Smooth muscle cell (in vitro differentiated cells): ENCODE data around the gene NAGPA. TPM values are rescaled to one million over a fixed set of nuclear protein-coding genes. Genes with fewer than 3 reads are reported as not detected.

Source experiments
- DNase-seq: peaks from one replicate; lab custom pipeline; 2025; ENCODE audit not compliant: unreplicated experiment; lab: John Stamatoyannopoulos, UW
- H2AFZ ChIP-seq: fragments of 200-600 bp; sonication (generic); 2 replicates; pipeline ENCODE4 v1.6.0; 2016; ENCODE audit warnings: antibody characterized with exemption, low read depth, mild to moderate bottlenecking
- H3F3A ChIP-seq: fragments of 200-600 bp; sonication (generic); 2 replicates; pipeline ENCODE4 v1.6.0; 2017; ENCODE audit warnings: antibody characterized with exemption, low read depth
- H3K27ac ChIP-seq: fragments of 200-600 bp; sonication (generic); 2 replicates; pipeline ENCODE4 v1.5.1; 2016; ENCODE audit warnings: low read depth, mild to moderate bottlenecking
- H3K27me3 ChIP-seq: fragments of 200-600 bp; sonication (generic); 2 replicates; pipeline ENCODE4 v1.6.1; 2016; ENCODE audit warnings: low read depth, mild to moderate bottlenecking
- H3K36me3 ChIP-seq: fragments of 200-600 bp; sonication (generic); 2 replicates; pipeline ENCODE4 v1.5.1; 2016; ENCODE audit warnings: low read depth
- H3K4me1 ChIP-seq: fragments of 200-600 bp; sonication (generic); 2 replicates; pipeline ENCODE4 v1.5.1; 2016; ENCODE audit warnings: low read depth
- H3K4me2 ChIP-seq: fragments of 200-600 bp; sonication (generic); 2 replicates; pipeline ENCODE4 v1.6.0; 2016; ENCODE audit warnings: mild to moderate bottlenecking
- H3K4me3 ChIP-seq: fragments of 200-600 bp; sonication (generic); 2 replicates; pipeline ENCODE4 v1.5.1; 2016; ENCODE audit warnings: mild to moderate bottlenecking
- H3K79me2 ChIP-seq: fragments of 200-600 bp; sonication (generic); 2 replicates; pipeline ENCODE4 v1.6.0; 2016; ENCODE audit warnings: low read depth, mild to moderate bottlenecking
- H3K9ac ChIP-seq: fragments of 200-600 bp; sonication (generic); 2 replicates; pipeline ENCODE4 v1.6.0; 2016; ENCODE audit warnings: low read depth
- H3K9me3 ChIP-seq: fragments of 200-600 bp; sonication (generic); replicated peaks from 2 replicates; pipeline ENCODE4 v1.5.1; 2016; ENCODE audit warnings: low read depth
- H4K20me1 ChIP-seq: fragments of 200-600 bp; sonication (generic); 2 replicates; pipeline ENCODE4 v1.6.0; 2016; ENCODE audit warnings: low read depth
- WGBS: methylation state at CpG from one replicate; pipeline ENCODE4 v1.1.7; 2016; ENCODE audit warnings: low lambda C conversion rate; 5-methylcytosine and 5-hydroxymethylcytosine counted together
- polyA plus RNA-seq: library from polyadenylated mRNA; unstranded; fragments of >200 nt; fragmentation: Nextera tagmentation; extraction: Ambion mirVana; gene quantifications from 2 replicates; pipeline ENCODE4 v1.2.1, GENCODE V29; 2016
- total RNA-seq: library from RNA; depleted of rRNA; stranded (reverse); fragments of >200 nt; gene quantifications from 2 replicates; pipeline ENCODE4 v1.2.3, GENCODE V29; 2014
- TF ChIP-seq, protein P1 (sequence below): fragments of 200-600 bp; sonication (generic); IDR thresholded peaks from 2 replicates; pipeline ENCODE4 v1.5.1; 2017; ENCODE audit warnings: borderline replicate concordance, mild to moderate bottlenecking, antibody characterized with exemption; ENCODE audit not compliant: insufficient read depth, poor library complexity, severe bottlenecking

The NAGPA gene
- total and polyA plus RNA-seq, 2 experiments from 2014 or later, result 3.8 to 5.4 TPM

DNA sequence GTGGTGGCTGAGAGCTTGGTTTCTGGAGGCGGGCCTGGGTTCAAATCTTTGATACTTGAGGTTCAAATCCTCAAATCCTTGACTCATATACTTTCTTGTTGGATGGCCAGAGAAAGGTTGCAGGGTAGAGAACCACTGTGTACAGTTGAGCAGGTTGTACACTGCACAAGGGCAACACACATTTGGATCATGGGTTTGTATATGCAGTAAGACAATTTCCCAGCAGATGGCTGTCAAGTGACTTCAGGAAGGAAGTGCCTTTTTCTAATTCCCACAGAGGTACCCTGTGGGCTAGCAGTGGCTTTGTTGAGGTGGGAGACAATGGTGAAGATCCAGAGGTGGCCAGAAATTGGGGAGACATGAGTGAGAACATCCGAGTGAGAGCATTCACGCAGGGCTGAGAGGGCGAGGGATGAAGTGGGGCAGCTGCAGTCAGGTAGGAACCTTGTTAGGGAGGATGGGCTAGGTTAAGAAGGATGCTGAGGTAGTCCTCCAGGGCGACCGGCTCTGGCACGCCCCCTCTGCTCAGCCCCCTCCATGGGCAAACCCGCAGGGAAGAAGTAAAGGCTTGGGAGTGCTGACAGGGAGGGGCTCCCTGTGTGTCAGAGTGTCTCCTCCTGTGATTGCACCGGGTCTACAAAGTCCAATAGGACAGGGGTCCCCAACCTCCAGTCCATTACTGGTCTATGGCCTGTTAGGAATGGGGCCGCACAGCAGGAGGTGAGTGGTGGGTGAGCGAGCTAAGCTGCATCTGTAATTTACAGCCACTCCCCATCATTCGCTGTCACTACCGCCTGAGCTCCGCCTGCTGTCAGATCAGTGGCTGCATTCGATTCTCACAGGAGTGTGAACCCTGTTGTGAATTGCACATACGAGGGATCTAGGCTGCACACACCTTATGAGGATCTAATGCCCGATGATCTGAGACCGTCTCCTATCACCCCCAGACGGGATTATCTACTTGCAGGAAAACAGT is 29.3 kb upstream of the NAGPA start:
- Histone ChIP-seq H3K4me1 (peaks cover 9% of the 10 kb centered on the region), H3K9ac (no peak overlapping the region), H3K27me3 (no peaks in the 10 kb centered on the region), H3K79me2 (no peaks in the 10 kb centered on the region), H3F3A (no peaks in the 10 kb centered on the region), H3K36me3 (no peaks in the 10 kb centered on the region), H4K20me1 (no peaks in the 10 kb centered on the region), H3K27ac (no peak overlapping the region), H2AFZ (no peak overlapping the region), H3K4me3 (no peak overlapping the region), H3K9me3 (no peaks in the 10 kb centered on the region), H3K4me2 (no peak overlapping the region)
- WGBS, result 66% methylated on average over 19 of the region's 19 CpGs
- TF ChIP-seq, protein P1, sequence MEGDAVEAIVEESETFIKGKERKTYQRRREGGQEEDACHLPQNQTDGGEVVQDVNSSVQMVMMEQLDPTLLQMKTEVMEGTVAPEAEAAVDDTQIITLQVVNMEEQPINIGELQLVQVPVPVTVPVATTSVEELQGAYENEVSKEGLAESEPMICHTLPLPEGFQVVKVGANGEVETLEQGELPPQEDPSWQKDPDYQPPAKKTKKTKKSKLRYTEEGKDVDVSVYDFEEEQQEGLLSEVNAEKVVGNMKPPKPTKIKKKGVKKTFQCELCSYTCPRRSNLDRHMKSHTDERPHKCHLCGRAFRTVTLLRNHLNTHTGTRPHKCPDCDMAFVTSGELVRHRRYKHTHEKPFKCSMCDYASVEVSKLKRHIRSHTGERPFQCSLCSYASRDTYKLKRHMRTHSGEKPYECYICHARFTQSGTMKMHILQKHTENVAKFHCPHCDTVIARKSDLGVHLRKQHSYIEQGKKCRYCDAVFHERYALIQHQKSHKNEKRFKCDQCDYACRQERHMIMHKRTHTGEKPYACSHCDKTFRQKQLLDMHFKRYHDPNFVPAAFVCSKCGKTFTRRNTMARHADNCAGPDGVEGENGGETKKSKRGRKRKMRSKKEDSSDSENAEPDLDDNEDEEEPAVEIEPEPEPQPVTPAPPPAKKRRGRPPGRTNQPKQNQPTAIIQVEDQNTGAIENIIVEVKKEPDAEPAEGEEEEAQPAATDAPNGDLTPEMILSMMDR, result no peak
- no peak for DNase-seq

DNA sequence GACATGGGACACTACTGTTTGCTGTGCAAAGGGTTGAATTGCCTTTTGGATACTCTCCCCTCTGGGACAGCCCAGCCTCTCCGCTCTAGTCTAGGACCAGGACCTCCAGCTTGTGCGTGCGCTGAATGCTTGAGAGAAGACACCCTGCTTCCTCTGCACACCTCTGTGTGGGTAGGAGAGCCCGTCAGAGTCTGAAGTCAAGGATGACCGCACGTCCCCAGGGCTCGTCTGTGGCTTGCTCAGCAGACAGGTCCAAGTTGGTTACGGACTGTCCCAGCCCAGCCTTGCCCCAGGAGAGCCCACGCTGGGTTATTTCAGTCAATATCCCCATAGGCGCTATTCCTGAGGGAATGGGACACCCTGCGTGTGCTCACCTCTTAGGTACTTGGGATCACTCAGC is 28.3 kb upstream of the NAGPA start:
- WGBS, result 88% methylated on average over 11 of the region's 11 CpGs
- no peak for DNase-seq

DNA sequence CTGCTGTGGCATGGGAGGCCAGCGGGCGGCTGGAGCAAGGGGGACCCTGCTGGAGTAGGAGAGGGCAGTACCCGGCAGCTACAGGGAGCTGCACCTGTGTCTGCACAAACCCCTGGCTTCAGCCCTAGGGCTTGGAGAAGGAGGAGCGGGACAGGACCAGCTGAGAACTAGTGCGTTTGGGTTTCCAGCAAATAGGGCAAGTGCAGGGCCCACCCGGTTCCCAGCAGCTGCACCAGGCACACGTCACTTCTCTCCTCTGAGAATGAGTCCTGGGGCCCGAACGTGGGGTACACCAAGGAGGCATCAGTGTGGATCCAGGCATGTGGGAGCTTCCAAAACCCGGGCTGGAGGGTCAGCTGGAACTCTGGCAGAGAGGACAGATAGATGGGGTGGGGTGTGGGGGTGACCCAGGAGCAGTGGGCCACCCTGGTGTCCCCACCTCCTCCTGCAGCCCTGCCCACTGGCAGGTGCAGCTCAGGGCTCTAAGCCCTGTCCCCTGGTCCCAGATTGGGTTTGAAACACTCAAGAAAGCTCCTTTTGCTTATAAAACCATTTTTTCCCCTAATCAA is 26.4 kb upstream of the NAGPA start:
- H3K9ac ChIP-seq, result no peak overlapping the region
- H3K4me2 ChIP-seq, result no peak overlapping the region
- no peak overlapping the region for H3K4me3 ChIP-seq
- no peak for DNase-seq
- no peaks in the 10 kb centered on the region for H3K27me3 ChIP-seq
- 67% methylated on average over 8 of the region's 10 CpGs for WGBS
- no peaks in the 10 kb centered on the region for H3K9me3 ChIP-seq
- no peaks in the 10 kb centered on the region for H3K79me2 ChIP-seq
- H4K20me1 ChIP-seq, result no peaks in the 10 kb centered on the region
- H3K27ac ChIP-seq, result no peak overlapping the region
- TF ChIP-seq, protein P1, result no peak
- no peak overlapping the region for H2AFZ ChIP-seq
- peaks cover 9% of the 10 kb centered on the region for H3K4me1 ChIP-seq
- no peaks in the 10 kb centered on the region for H3K36me3 ChIP-seq
- H3F3A ChIP-seq, result no peaks in the 10 kb centered on the region

More for the DNA sequence above, 28.3 kb upstream of the NAGPA start:
- Histone ChIP-seq H3K4me2 (no peak overlapping the region), H3F3A (no peaks in the 10 kb centered on the region), H3K27ac (no peak overlapping the region), H3K4me3 (no peak overlapping the region), H3K27me3 (no peaks in the 10 kb centered on the region), H2AFZ (no peak overlapping the region), H3K79me2 (no peaks in the 10 kb centered on the region), H3K36me3 (no peaks in the 10 kb centered on the region), H3K4me1 (peaks cover 9% of the 10 kb centered on the region), H3K9ac (no peak overlapping the region), H4K20me1 (no peaks in the 10 kb centered on the region), H3K9me3 (no peaks in the 10 kb centered on the region)
- TF ChIP-seq, protein P1, result no peak
